GM23338 (cell line): ENCODE data around the gene MAPK8IP2. TPM values are rescaled to one million over a fixed set of nuclear protein-coding genes. Genes with fewer than 3 reads are reported as not detected.

Experiments used
- ATAC-seq: fragments of 200-7000 bp; cut with Tn5 transposase; 3 replicates; pipeline ENCODE4 v1.9.1; 2020
- DNase-seq: peaks from one replicate; pipeline ENCODE4 v3.0.0-alpha.2; 2015; ENCODE audit warnings: low spot score
- H2AFZ ChIP-seq: fragments of 200-600 bp; sonication (generic); 2 replicates; pipeline ENCODE4 v1.8.0; 2016; ENCODE audit warnings: antibody characterized with exemption, mild to moderate bottlenecking, moderate library complexity
- H3F3A ChIP-seq: fragments of 200-600 bp; sonication (generic); replicated peaks from 2 replicates; pipeline ENCODE4 v1.8.0; 2017; ENCODE audit warnings: antibody characterized with exemption, mixed run types, low read depth
- H3K27ac ChIP-seq: fragments of 200-600 bp; sonication (generic); 2 replicates; pipeline ENCODE4 v1.6.1; 2016; ENCODE audit warnings: low read depth
- H3K27me3 ChIP-seq: fragments of 200-600 bp; sonication (generic); 2 replicates; pipeline ENCODE4 v1.8.0; 2016; ENCODE audit warnings: mild to moderate bottlenecking, mixed run types, moderate library complexity; ENCODE audit not compliant: insufficient read depth
- H3K36me3 ChIP-seq: fragments of 200-600 bp; sonication (generic); 2 replicates; pipeline ENCODE4 v1.8.0; 2016; ENCODE audit warnings: mild to moderate bottlenecking; ENCODE audit not compliant: insufficient read depth
- H3K4me1 ChIP-seq: fragments of 200-600 bp; sonication (generic); 2 replicates; pipeline ENCODE4 v1.8.0; 2016; ENCODE audit warnings: mild to moderate bottlenecking, moderate library complexity; ENCODE audit not compliant: insufficient read depth
- H3K4me2 ChIP-seq: fragments of 200-600 bp; sonication (generic); 2 replicates; pipeline ENCODE4 v1.7.1; 2017; ENCODE audit warnings: mixed run types
- H3K4me3 ChIP-seq: fragments of 200-600 bp; sonication (generic); 2 replicates; pipeline ENCODE4 v1.6.1; 2016; ENCODE audit warnings: mixed run types
- H3K79me2 ChIP-seq: fragments of 200-600 bp; sonication (generic); replicated peaks from 2 replicates; pipeline ENCODE4 v1.8.0; 2017; ENCODE audit warnings: mild to moderate bottlenecking; ENCODE audit not compliant: insufficient read depth
- H3K9me2 ChIP-seq: fragments of 200-600 bp; sonication (generic); 2 replicates; pipeline ENCODE4 v1.8.0; 2017; ENCODE audit not compliant: insufficient read depth
- H4K20me1 ChIP-seq: fragments of 200-600 bp; sonication (generic); replicated peaks from 2 replicates; pipeline ENCODE4 v1.8.0; 2017; ENCODE audit warnings: mild to moderate bottlenecking; ENCODE audit not compliant: insufficient read depth
- H3K27ac Mint-ChIP-seq: 2 replicates; pipeline ENCODE4 v1.8.0; 2020; ENCODE audit warnings: inconsistent platforms, mild to moderate bottlenecking, moderate library complexity, mixed read lengths
- H3K27me3 Mint-ChIP-seq: 3 replicates; pipeline ENCODE4 v1.8.0; 2022; ENCODE audit warnings: low read depth, mild to moderate bottlenecking, moderate library complexity, mixed read lengths, inconsistent platforms; ENCODE audit not compliant: insufficient read depth, poor library complexity
- H3K36me3 Mint-ChIP-seq: 3 replicates; pipeline ENCODE4 v1.8.0; 2021; ENCODE audit warnings: low read depth, mild to moderate bottlenecking, inconsistent platforms, moderate library complexity, mixed read lengths
- H3K4me1 Mint-ChIP-seq: 3 replicates; pipeline ENCODE4 v1.8.0; 2020; ENCODE audit warnings: mild to moderate bottlenecking, inconsistent platforms, mixed read lengths
- H3K4me3 Mint-ChIP-seq: 3 replicates; pipeline ENCODE4 v1.8.0; 2021; ENCODE audit warnings: moderate library complexity, mild to moderate bottlenecking, inconsistent platforms, mixed read lengths
- H3K9me3 Mint-ChIP-seq: 3 replicates; pipeline ENCODE4 v1.8.0; 2020; ENCODE audit warnings: moderate library complexity, mild to moderate bottlenecking, inconsistent platforms, mixed read lengths
- CREB1 ChIP-seq: fragments of 250-450 bp; sonication (Bioruptor Pico); IDR thresholded peaks from 2 replicates; pipeline ENCODE4 v1.5.0; 2020; ENCODE audit warnings: low read depth, mild to moderate bottlenecking, moderate library complexity
- CTCF ChIP-seq, 2 experiments: fragments of 200-600 bp in 1 of 2; sonication (generic) in 1 of 2; conservative IDR thresholded peaks; 2 replicates each; pipeline versions ENCODE4 v1.5.1 to v1.6.1; 2016 to 2017; ENCODE audit warnings: antibody characterized with exemption in 2 of 2, low read depth in 2 of 2, mild to moderate bottlenecking in 2 of 2, moderate library complexity in 1 of 2
- ETS1 ChIP-seq: IDR thresholded peaks from 2 replicates; pipeline ENCODE4 v1.6.1; 2016; ENCODE audit warnings: antibody characterized with exemption
- EZH2 ChIP-seq: fragments of 200-600 bp; sonication (generic); IDR thresholded peaks from one replicate; pipeline ENCODE4 v1.8.0; 2017; ENCODE audit warnings: antibody characterized with exemption, mild to moderate bottlenecking, low read depth; ENCODE audit not compliant: unreplicated experiment
- EZH2phosphoT487 ChIP-seq: fragments of 200-600 bp; sonication (generic); IDR thresholded peaks from one replicate; pipeline ENCODE4 v1.8.1; 2018; ENCODE audit warnings: antibody characterized with exemption; ENCODE audit not compliant: unreplicated experiment
- JUNB ChIP-seq: IDR thresholded peaks from one replicate; pipeline ENCODE4 v1.6.1; 2016; ENCODE audit warnings: antibody characterized with exemption; ENCODE audit not compliant: unreplicated experiment
- POLR2AphosphoS5 ChIP-seq: IDR thresholded peaks from 2 replicates; pipeline ENCODE4 v1.6.1; 2016; ENCODE audit warnings: antibody characterized with exemption, low read depth
- STAT1 ChIP-seq: IDR thresholded peaks from one replicate; pipeline ENCODE4 v1.6.1; 2016; ENCODE audit warnings: antibody characterized with exemption; ENCODE audit not compliant: unreplicated experiment
- ZNF114 ChIP-seq: fragments of 250-450 bp; sonication (Bioruptor Pico); IDR thresholded peaks from 2 replicates; pipeline ENCODE4 v1.5.0; 2020; ENCODE audit warnings: mild to moderate bottlenecking, moderate library complexity
- ZNF462 ChIP-seq: fragments of 250-450 bp; sonication (Bioruptor Pico); IDR thresholded peaks from 2 replicates; pipeline ENCODE4 v1.5.0; 2020; ENCODE audit warnings: mild to moderate bottlenecking, moderate library complexity
- polyA plus RNA-seq: library from polyadenylated mRNA; unstranded; fragments of >200 nt; fragmentation: Nextera tagmentation; extraction: Ambion mirVana; gene quantifications from 2 replicates; pipeline ENCODE4 v1.2.1, GENCODE V29; 2016
- total RNA-seq: library from RNA; depleted of rRNA; stranded (reverse); fragments of >200 nt; shearing (Covaris generic); gene quantifications from 2 replicates; pipeline ENCODE4 v1.2.3, GENCODE V29; 2014

MAPK8IP2 gene
- total and polyA plus RNA-seq, 2 experiments from 2014 or later: 0.15 to 3.5 TPM

GRCh38 chr22:50561401-50562358 is 38.9 kb upstream of the MAPK8IP2 start:
- H2AFZ ChIP-seq: no peak overlapping the region
- Mint-ChIP-seq H3K27ac (no peak overlapping the region), H3K4me1 (peaks cover 6% of the 10 kb centered on the region; the same call in 2 of the 3 replicates), H3K9me3 (no peaks in the 10 kb centered on the region), H3K36me3 (no peaks in the 10 kb centered on the region), H3K27me3 (peaks cover 30% of the 10 kb centered on the region), H3K4me3 (peak overlapping the region; percentile 46)
- no peak for ATAC-seq
- TF ChIP-seq EZH2 (no peak), ETS1 (no peak), STAT1 (no peak), EZH2phosphoT487 (no peak), ZNF114 (CRISPR knock-in tag) (no peak), JUNB (no peak)
- peak; percentile 30 for DNase-seq
- peaks cover 20% of the 10 kb centered on the region for H3K27me3 ChIP-seq
- no peaks in the 10 kb centered on the region for H4K20me1 ChIP-seq
- H3K27ac ChIP-seq: no peak overlapping the region
- H3F3A ChIP-seq: 0 out of 2 replicates have a peak, but pooled peaks cover 3% of the 10 kb centered on the region
- H3K4me2 ChIP-seq: no peak overlapping the region
- no peaks in the 10 kb centered on the region for H3K79me2 ChIP-seq
- H3K36me3 ChIP-seq: no peaks in the 10 kb centered on the region
- H3K4me1 ChIP-seq: no peaks in the 10 kb centered on the region
- H3K4me3 ChIP-seq: no peak overlapping the region
- H3K9me2 ChIP-seq: no peaks in the 10 kb centered on the region

- H3K36me3 ChIP-seq: no peaks in the 10 kb centered on the region
- ATAC-seq (peak; percentile 96), DNase-seq (peak; percentile 98)
- TF ChIP-seq CREB1 (peak; percentile 70), POLR2AphosphoS5 (peak; percentile 69), ZNF462 (CRISPR knock-in tag) (no peak), CTCF (conservative IDR thresholded peaks at IDR 0.05; ENCODE audit: low read depth in 2 of 2) (peak; percentile 67 to 81)
- Mint-ChIP-seq H3K4me1 (peaks cover 6% of the 10 kb centered on the region; the same call in 2 of the 3 replicates), H3K9me3 (no peaks in the 10 kb centered on the region), H3K27me3 (peaks cover 32% of the 10 kb centered on the region), H3K4me3 (peak within 1 kb of the TSS; percentile 90), H3K27ac (no peak within 1 kb of the TSS), H3K36me3 (peaks cover 2% of the 10 kb centered on the region; the same call in 1 of the 3 replicates)
- H3K79me2 ChIP-seq: no peaks in the 10 kb centered on the region
- H3K4me1 ChIP-seq: no peaks in the 10 kb centered on the region
- no peaks in the 10 kb centered on the region for H3K9me2 ChIP-seq
- H3F3A ChIP-seq: 0 out of 2 replicates have a peak, but pooled peaks cover 3% of the 10 kb centered on the region
- peak within 1 kb of the TSS; percentile 99 for H3K4me2 ChIP-seq
- peaks cover 20% of the 10 kb centered on the region for H3K27me3 ChIP-seq
- peak within 1 kb of the TSS; percentile 97 for H2AFZ ChIP-seq
- no peak within 1 kb of the TSS for H3K27ac ChIP-seq
- H3K4me3 ChIP-seq: peak within 1 kb of the TSS; percentile 87
- H4K20me1 ChIP-seq: no peaks in the 10 kb centered on the region
These were observed 37.8 kb upstream of the MAPK8IP2 start, which contains the start of gene SYCE3 for GRCh38 chr22:50562523-50563412. Gene SYCE3 (minus strand): TSS chr22:50562919. CDS start chr22:50556405, 6,514 bp downstream.
